Large intestine (tissue), 3 donors: ENCODE data around the gene ZFAND6. TPM values are rescaled to one million over a fixed set of nuclear protein-coding genes. Genes with fewer than 3 reads are reported as not detected.

Experiments
- DNase-seq, 2 donors: peaks; one replicate each; pipeline versions ENCODE4 v3.0.0 to v3.0.0-alpha.2; 2013
- H3K27ac ChIP-seq: one replicate; pipeline ENCODE4 v1.5.1; 2013; ENCODE audit warnings: low read length
- H3K27me3 ChIP-seq: 2 replicates; pipeline ENCODE4 v1.6.1; 2013; ENCODE audit warnings: low read length; ENCODE audit not compliant: control insufficient read depth, insufficient read depth
- H3K36me3 ChIP-seq: 2 replicates; pipeline ENCODE4 v1.6.1; 2013; ENCODE audit warnings: low read length; ENCODE audit not compliant: control insufficient read depth, insufficient read depth
- H3K4me1 ChIP-seq: one replicate; pipeline ENCODE4 v1.6.1; 2013; ENCODE audit warnings: low read length; ENCODE audit not compliant: control insufficient read depth, insufficient read depth
- H3K4me3 ChIP-seq: one replicate; pipeline ENCODE4 v1.5.1; 2013; ENCODE audit warnings: low read length
- H3K9me3 ChIP-seq: one replicate; pipeline ENCODE4 v1.6.1; 2013; ENCODE audit warnings: mild to moderate bottlenecking, low read depth, low read length, moderate library complexity; ENCODE audit not compliant: control insufficient read depth
- WGBS: methylation state at CpG from one replicate; pipeline ENCODE4 v1.1.5; 2013; ENCODE audit warnings: low lambda C conversion rate; ENCODE audit not compliant: insufficient coverage; 5-methylcytosine and 5-hydroxymethylcytosine counted together
- polyA plus RNA-seq: library from polyadenylated mRNA; unstranded; fragments of 120-200 nt; gene quantifications from one replicate; pipeline ENCODE4 v1.2.1, GENCODE V29; 2013

Gene ZFAND6
- polyA plus RNA-seq, 1 donor: 86.3 TPM

DNA sequence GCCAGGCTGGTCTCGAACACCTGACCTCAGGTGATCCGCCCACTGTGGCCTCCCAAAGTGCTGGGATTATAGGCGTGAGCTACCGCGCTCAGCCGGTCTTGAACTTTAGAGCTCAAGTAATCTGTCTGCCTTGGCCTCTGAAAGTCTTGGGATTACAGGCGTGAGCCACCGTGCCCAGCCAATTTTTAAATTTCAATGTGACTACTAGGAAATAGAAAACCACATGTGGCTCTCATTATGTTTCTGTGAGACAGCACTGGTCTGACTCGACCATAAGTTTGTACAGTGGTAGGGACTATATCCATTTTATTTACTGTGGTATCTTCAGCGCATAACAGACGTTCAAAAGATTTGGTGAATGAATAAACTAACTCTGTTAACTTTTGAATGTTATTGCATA, 9.1 kb downstream of the ZFAND6 start:
- H3K4me3 ChIP-seq: no peak overlapping the region
- no peaks in the 10 kb centered on the region for H3K36me3 ChIP-seq
- no peaks in the 10 kb centered on the region for H3K4me1 ChIP-seq
- no peak for DNase-seq
- H3K27me3 ChIP-seq: no peaks in the 10 kb centered on the region
- no peak overlapping the region for H3K27ac ChIP-seq
- H3K9me3 ChIP-seq: no peaks in the 10 kb centered on the region
- WGBS: no CpG with 5 or more reads among the region's 11 CpGs

DNA sequence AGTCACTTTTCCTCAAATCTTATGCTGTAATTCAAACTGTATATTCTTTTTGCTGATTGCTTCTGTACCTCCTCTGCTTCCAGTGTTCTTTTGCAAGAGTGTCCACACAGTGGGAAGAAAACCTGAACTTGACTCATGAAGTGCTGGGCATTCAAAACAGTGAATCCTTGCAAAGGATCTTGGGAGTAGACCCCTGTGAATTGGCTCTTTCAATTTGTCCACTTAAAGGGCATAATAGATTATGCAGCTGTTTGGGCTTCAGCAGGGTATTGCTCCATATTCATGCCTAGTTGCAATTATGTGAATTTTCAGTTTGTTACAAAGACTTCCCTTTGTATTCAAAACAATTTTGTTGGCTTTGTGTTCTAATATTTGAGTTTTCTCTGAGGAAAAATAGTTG, 11.4 kb downstream of the ZFAND6 start:
- H3K36me3 ChIP-seq: no peaks in the 10 kb centered on the region
- DNase-seq: no peak
- H3K4me1 ChIP-seq: no peaks in the 10 kb centered on the region
- H3K27ac ChIP-seq: no peak overlapping the region
- H3K4me3 ChIP-seq: no peak overlapping the region
- H3K9me3 ChIP-seq: no peaks in the 10 kb centered on the region
- no peaks in the 10 kb centered on the region for H3K27me3 ChIP-seq

DNA sequence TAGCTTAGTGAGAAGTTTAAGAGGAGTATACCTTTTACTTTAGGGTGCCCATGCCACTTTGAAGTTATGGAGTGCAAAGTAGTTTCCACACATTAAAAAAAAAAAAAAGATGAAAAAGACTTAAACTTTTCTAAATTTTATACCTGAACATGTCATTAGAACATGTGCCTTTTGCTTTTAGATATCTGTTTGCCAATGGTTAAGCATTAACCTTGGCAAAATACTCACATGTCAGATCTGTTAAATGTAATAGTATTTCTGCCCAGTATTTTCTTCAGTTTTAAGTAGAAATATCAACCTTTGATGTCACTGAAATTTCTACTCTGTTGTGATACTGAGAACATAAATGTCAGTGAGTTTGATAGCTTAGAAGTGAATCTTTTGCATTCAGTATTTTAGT, 12.2 kb downstream of the ZFAND6 start:
- Histone ChIP-seq H3K4me1 (peaks cover 1% of the 10 kb centered on the region), H3K4me3 (no peak overlapping the region), H3K27me3 (no peaks in the 10 kb centered on the region), H3K9me3 (no peaks in the 10 kb centered on the region), H3K36me3 (no peaks in the 10 kb centered on the region), H3K27ac (no peak overlapping the region)
- DNase-seq: no peak

DNA sequence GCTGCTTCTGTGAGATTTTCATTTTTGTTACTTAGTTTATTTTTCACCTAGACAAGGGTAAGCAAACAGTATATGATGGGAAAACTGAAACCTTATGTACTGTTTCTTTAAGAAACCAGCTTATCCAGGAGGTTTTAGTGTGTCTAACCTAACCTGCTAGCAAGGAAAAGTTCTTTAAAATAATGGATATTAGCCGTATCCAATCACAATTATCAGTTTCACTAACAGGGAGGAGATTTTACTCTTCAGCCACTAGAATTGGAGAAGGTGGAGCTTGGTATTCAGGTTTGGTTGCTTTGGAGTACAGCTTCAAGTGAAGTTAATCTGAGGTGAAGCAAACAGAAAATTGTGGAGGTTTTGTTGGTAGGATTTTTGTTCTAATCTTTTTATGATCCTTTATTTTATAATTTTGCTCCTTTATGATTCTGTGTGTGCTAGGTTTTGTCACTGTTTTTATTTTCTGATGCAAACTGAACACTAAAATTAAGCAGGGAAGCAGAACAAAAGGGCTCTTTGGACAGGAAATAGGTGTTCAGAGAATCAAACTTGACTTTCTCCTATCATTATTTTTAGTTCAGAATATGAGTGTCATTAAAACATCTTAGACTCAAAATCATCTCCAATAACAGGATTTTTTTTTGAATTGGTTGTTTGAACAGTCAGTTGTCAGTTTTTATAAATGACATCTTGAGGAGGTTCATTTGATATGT, 13.0 kb downstream of the ZFAND6 start:
- Histone ChIP-seq H3K27ac (peak overlapping the region; percentile 1), H3K4me1 (peaks cover 6% of the 10 kb centered on the region), H3K36me3 (no peaks in the 10 kb centered on the region), H3K4me3 (peak overlapping the region; percentile 29), H3K27me3 (no peaks in the 10 kb centered on the region), H3K9me3 (no peaks in the 10 kb centered on the region)
- WGBS: 0% methylated on average over 1 of the region's 1 CpG
- peak; percentile 72 to 91 for DNase-seq

DNA sequence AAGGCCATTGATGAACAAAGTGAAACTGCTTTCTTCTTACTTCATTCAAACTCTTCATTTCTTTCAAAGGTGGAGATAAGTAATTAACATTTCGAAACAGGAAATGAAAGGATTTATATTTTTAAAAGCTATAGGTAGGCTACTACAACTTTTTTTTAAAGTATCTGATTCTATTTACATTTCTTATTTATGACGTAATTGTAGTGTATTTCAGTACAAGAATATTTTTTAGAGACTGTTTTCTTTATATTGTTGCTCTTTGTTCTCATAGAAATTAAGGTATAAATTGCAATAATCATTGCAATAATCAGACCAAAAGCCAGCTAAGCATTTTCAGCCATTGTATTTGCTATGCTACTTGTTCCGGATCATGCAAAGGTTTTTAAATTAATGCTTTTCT, 13.7 kb downstream of the ZFAND6 start:
- no peak for DNase-seq
- Histone ChIP-seq H3K27me3 (no peaks in the 10 kb centered on the region), H3K27ac (no peak overlapping the region), H3K36me3 (no peaks in the 10 kb centered on the region), H3K4me3 (no peak overlapping the region), H3K4me1 (peaks cover 6% of the 10 kb centered on the region), H3K9me3 (no peaks in the 10 kb centered on the region)
- 33% methylated on average over 2 of the region's 3 CpGs for WGBS

DNA sequence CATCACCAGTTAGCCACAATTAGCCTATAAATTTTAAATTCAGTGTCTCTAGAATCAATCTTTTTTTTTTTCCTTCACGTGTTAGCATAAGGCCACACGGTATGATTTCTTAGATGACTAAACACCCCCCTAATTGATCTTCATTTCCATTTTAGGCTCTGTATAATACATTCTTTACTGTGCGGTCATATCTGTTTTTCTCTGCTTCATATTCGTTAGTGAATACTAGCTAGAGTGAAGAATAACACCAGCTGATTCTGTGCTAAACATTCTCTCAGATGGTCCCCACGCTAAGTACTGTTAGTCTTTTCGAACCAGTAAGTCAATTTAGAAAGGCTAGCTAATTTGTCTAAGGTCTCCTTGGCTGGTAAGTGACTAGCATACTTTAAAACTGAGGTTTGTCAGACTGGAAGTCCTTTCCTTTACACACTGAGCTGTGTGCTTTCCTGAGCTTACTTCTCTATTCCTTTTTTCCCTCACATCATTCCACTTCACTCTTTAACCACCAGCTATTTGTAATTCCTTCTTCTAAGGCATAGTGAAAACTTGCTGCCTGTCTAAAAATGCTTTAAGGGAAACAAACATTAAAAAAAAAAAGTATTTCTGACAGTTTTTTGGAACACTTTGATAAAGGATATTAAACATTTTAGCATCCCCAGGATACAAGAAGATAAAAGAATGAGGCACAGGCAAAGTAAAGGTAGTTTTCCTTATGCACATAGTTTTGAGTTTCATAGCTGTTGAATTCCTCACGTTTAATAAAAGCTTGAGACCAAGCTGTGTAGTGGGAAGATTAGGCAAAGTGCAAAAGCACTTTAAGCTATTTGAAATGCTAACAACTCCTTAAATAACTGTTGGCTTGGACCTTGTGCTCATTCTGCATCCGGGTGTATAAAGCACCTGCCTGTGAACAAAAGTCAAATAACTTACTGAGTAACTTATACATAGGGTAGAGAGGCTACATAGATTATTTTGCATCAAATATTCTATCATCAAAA, 17.1 kb downstream of the ZFAND6 start:
- WGBS: 73% methylated on average over 6 of the region's 8 CpGs
- H3K27me3 ChIP-seq: no peaks in the 10 kb centered on the region
- peak in 1 of 2 donors; percentile 55 for DNase-seq
- no peak overlapping the region for H3K4me3 ChIP-seq
- H3K27ac ChIP-seq: peak overlapping the region; percentile 5
- H3K4me1 ChIP-seq: peaks cover 6% of the 10 kb centered on the region
- no peaks in the 10 kb centered on the region for H3K9me3 ChIP-seq
- H3K36me3 ChIP-seq: peaks cover 4% of the 10 kb centered on the region

DNA sequence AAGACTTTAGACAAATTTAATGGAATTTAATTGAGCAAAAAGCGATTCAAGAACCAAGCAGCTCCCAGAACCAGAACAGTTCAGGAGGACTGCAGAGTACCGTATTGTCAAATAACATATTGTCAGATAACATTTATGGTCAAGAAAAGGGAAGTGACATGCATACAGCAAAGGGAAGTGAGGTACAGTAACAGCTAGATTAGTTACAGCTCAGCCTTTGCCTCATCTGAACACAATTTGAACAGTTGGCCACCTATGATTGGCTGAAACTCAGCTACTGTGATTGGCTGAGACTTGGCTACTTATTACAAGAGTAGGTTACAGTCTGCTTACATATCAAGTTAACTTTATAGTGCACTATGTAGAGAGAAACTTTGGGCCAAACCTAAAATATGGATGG, 21.9 kb downstream of the ZFAND6 start:
- H3K27ac ChIP-seq: no peak overlapping the region
- peaks cover 6% of the 10 kb centered on the region for H3K36me3 ChIP-seq
- DNase-seq: no peak
- WGBS: 60% methylated on average over 1 of the region's 2 CpGs
- peaks cover 6% of the 10 kb centered on the region for H3K4me1 ChIP-seq
- H3K4me3 ChIP-seq: no peak overlapping the region
- no peaks in the 10 kb centered on the region for H3K9me3 ChIP-seq
- no peaks in the 10 kb centered on the region for H3K27me3 ChIP-seq

DNA sequence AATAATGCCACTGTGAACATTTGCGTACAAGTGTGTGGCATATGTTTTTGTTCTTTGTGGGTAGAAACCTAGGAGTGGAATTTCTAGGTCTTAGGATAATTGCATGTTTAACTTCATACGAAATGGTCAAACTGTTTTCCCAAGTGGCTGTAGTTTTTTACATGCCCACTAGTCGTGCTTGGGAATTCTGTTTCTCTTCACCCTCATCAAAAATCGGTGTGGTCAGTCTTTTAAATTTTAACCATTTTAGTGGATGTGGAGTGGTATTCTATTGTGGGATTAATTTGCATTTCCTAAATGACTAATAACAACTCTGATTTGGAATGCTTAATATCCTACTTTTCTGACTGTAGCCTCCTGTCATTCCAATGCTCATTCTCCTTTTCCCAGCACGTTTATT, 27.6 kb downstream of the ZFAND6 start:
- DNase-seq: no peak
- H3K4me1 ChIP-seq: no peaks in the 10 kb centered on the region
- H3K4me3 ChIP-seq: no peak overlapping the region
- H3K27ac ChIP-seq: no peak overlapping the region
- H3K36me3 ChIP-seq: peaks cover 2% of the 10 kb centered on the region
- no peaks in the 10 kb centered on the region for H3K9me3 ChIP-seq
- WGBS: 33% methylated on average over 1 of the region's 5 CpGs
- no peaks in the 10 kb centered on the region for H3K27me3 ChIP-seq

DNA sequence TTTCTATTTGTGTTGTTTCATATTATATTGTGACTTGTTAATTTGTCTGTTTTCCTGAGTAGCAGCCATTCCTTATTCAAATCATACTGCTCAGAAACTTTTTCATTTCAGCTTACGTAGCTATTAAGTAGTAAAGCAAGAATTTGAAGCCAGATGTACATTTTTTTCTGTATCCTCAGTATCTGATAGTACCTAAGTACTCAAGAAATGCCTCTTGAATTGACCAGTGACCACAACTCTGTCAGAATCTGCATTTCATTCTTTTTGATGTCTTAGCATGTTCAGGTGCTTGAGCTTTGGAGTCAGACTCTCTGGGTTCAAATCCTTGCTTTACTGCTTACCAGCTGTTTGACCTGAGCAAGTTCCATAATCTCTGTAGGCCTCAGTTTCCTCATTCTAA, 30.6 kb downstream of the ZFAND6 start:
- DNase-seq: no peak
- Histone ChIP-seq H3K9me3 (no peaks in the 10 kb centered on the region), H3K27ac (no peak overlapping the region), H3K36me3 (no peaks in the 10 kb centered on the region), H3K4me3 (no peak overlapping the region), H3K4me1 (no peaks in the 10 kb centered on the region), H3K27me3 (no peaks in the 10 kb centered on the region)
- 83% methylated on average over 1 of the region's 1 CpG for WGBS

DNA sequence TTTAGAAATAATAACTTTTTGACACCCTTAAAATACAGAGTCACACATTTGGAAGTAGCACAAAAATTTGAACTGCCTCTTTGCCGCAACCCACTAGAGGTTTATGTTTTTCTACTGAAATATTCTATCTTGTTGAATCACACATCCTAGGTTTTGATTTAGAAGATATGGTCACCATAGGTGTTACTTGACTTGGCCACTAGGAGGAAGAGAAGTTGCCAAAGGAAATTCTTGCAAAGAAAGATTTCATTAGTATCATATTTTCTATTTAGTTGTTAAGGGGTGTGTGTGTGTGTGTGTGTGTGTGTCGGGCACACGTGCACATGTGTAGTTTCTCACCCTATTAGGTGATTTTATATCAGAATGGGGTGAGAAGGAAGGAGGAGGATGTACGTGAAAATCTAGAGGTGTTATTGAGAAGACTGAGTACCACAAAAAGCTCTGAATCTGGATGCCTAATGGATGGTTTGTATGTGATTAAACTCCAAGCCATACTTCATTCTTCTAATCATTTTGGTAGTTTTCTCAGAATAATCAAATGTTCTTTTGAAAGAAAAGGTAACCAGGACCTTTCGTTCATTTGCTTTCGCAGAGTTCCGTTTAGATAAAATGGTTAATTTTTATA, 31.5 kb downstream of the ZFAND6 start:
- H3K27ac ChIP-seq: no peak overlapping the region
- no peak for DNase-seq
- 100% methylated on average over 4 of the region's 7 CpGs for WGBS
- H3K27me3 ChIP-seq: no peaks in the 10 kb centered on the region
- no peaks in the 10 kb centered on the region for H3K9me3 ChIP-seq
- no peaks in the 10 kb centered on the region for H3K4me1 ChIP-seq
- H3K36me3 ChIP-seq: no peaks in the 10 kb centered on the region
- H3K4me3 ChIP-seq: no peak overlapping the region
